ENCODE results near the gene CTNNB1. TPM values are rescaled to one million over a fixed set of nuclear protein-coding genes. Genes with fewer than 3 reads are reported as not detected.
A peak's percentile ranks its signal among the peaks of the same experiment; 100 is the strongest.

CTNNB1 gene
- total and polyA plus RNA-seq, 2 of the 13 experiments (the other 11 are each of a cell fraction or from before 2014, with no cell fraction given): 398 to 489 TPM

- TF ChIP-seq ZNF619 (CRISPR knock-in tag; IDR thresholded peaks at IDR 0.05) (no peak), SRY (CRISPR knock-in tag; IDR thresholded peaks at IDR 0.05) (no peak), KLF16 (CRISPR knock-in tag; IDR thresholded peaks at IDR 0.05) (peak in 1 of 2 experiments; percentile 36; a peak in 1 of 4 replicates), MTA3 (CRISPR knock-in tag; IDR thresholded peaks at IDR 0.05) (no peak), SRSF1 (optimal IDR thresholded peaks at IDR 0.05; ENCODE audit: low read depth, low read length) (peak; percentile 66), RCOR2 (CRISPR knock-in tag; IDR thresholded peaks at IDR 0.05) (peak; percentile 86; the same call in 1 of the 2 replicates), ZNF784 (CRISPR knock-in tag; IDR thresholded peaks at IDR 0.05; ENCODE audit: borderline replicate concordance) (no peak), ZNF263 (CRISPR knock-in tag; IDR thresholded peaks at IDR 0.05) (no peak), ZNF225 (CRISPR knock-in tag; IDR thresholded peaks at IDR 0.05) (no peak), PHF20 (CRISPR knock-in tag; IDR thresholded peaks at IDR 0.05) (no peak), ZBTB38 (CRISPR knock-in tag; IDR thresholded peaks at IDR 0.05) (0 out of 2 replicates have a peak, but pooled peaks have one; percentile 33), MYC (CRISPR knock-in tag; IDR thresholded peaks at IDR 0.05; ENCODE audit: borderline replicate concordance) (no peak), ZNF251 (CRISPR knock-in tag; IDR thresholded peaks at IDR 0.05) (no peak), YEATS2 (CRISPR knock-in tag; IDR thresholded peaks at IDR 0.05; ENCODE audit: borderline replicate concordance) (no peak), ZNF780A (CRISPR knock-in tag; IDR thresholded peaks at IDR 0.05) (no peak), CCDC6 (CRISPR knock-in tag; IDR thresholded peaks at IDR 0.05) (no peak), ZNF331 (CRISPR knock-in tag; IDR thresholded peaks at IDR 0.05) (peak; percentile 86), NCOA1 (CRISPR knock-in tag; IDR thresholded peaks at IDR 0.05) (no peak; the same call in 1 of the 2 replicates), ZFP62 (CRISPR knock-in tag; IDR thresholded peaks at IDR 0.05) (no peak), NBN (conservative IDR thresholded peaks at IDR 0.05) (no peak), SAP130 (CRISPR knock-in tag; IDR thresholded peaks at IDR 0.05; ENCODE audit: low read depth) (no peak), ZNF704 (CRISPR knock-in tag; IDR thresholded peaks at IDR 0.05; ENCODE audit: borderline replicate concordance) (no peak), AGO2 (optimal IDR thresholded peaks at IDR 0.05; ENCODE audit: low read depth, low read length) (no peak), ZNF335 (CRISPR knock-in tag; IDR thresholded peaks at IDR 0.05) (no peak), BRCA1 (CRISPR knock-in tag; IDR thresholded peaks at IDR 0.05) (no peak), KDM4B (CRISPR knock-in tag; IDR thresholded peaks at IDR 0.05) (no peak), TCF7 (IDR thresholded peaks at IDR 0.05; ENCODE audit: low read depth) (peak; percentile 94), FUBP1 (CRISPR knock-in tag; IDR thresholded peaks at IDR 0.05; ENCODE audit: borderline replicate concordance) (no peak), ATF7 (IDR thresholded peaks at IDR 0.05) (no peak), ATF7 (CRISPR knock-in tag; IDR thresholded peaks at IDR 0.05) (no peak)
These were observed 48.0 kb downstream of the CTNNB1 start (continued) for GRCh38 chr3:41247055-41248004.

All from HepG2 (cell line).